ENCODE data around the gene SNAP47. TPM values are rescaled to one million over a fixed set of nuclear protein-coding genes. Genes with fewer than 3 reads are reported as not detected.

SNAP47 gene
- total and polyA plus RNA-seq, 2 of the 4 experiments (the other 2 are of a cell fraction), result 39.4 to 72.9 TPM

GRCh38 chr1:227749916-227750710 is 14.9 kb downstream of the SNAP47 start:
- Histone ChIP-seq H3K4me1 (ENCODE audit: control insufficient read depth, insufficient read depth, low read length) (peaks cover 8% of the 10 kb centered on the region), H3K23ac (ENCODE audit: low read depth, low read length) (no peak overlapping the region), H3K4me3 (ENCODE audit: insufficient read depth, low read depth, low read length) (no peak overlapping the region), H3K14ac (replicated peaks; ENCODE audit: low read depth, low read length) (no peak overlapping the region), H4K8ac (ENCODE audit: low read depth in 2 of 2, low read length in 2 of 2) (no peak overlapping the region), H3K4ac (ENCODE audit: low read depth, low read length) (no peak overlapping the region), H2BK20ac (ENCODE audit: low read depth, low read length) (no peak overlapping the region), H3K79me1 (ENCODE audit: low read depth in 1 of 2, low read length in 2 of 2) (peaks cover 31 to 85% of the 10 kb centered on the region in 2 experiments), H3K27ac (ENCODE audit: insufficient read depth, low read length) (no peak overlapping the region), H3K9me1 (ENCODE audit: insufficient read depth, low read length) (peaks cover 12% of the 10 kb centered on the region), H2AK9ac (replicated peaks; ENCODE audit: low read depth, low read length, poor library complexity) (no peak overlapping the region), H3K18ac (ENCODE audit: low read depth, low read length) (no peak overlapping the region), H4K20me1 (ENCODE audit: insufficient read depth, low read length) (peaks cover 51% of the 10 kb centered on the region), H2BK120ac (ENCODE audit: low read depth, low read length) (no peak overlapping the region), H2BK15ac (ENCODE audit: low read depth, low read length) (no peak overlapping the region), H3K4me2 (ENCODE audit: low read depth, low read length) (no peak overlapping the region), H4K91ac (ENCODE audit: insufficient read depth, low read depth, low read length) (no peak overlapping the region), H3K9me3 (ENCODE audit: control insufficient read depth, insufficient read depth, low read length) (no peaks in the 10 kb centered on the region), H3K36me3 (ENCODE audit: control insufficient read depth, insufficient read depth, low read length) (peaks cover 26% of the 10 kb centered on the region), H2AFZ (replicated peaks; ENCODE audit: low read length, poor library complexity) (no peak overlapping the region), H2AK5ac (ENCODE audit: low read depth, low read length) (no peak overlapping the region), H2BK5ac (ENCODE audit: low read depth, low read length, poor library complexity, severe bottlenecking) (no peak overlapping the region), H4K5ac (ENCODE audit: low read depth, low read length) (no peak overlapping the region), H3K27me3 (ENCODE audit: control insufficient read depth, insufficient read depth, low read length) (no peaks in the 10 kb centered on the region), H3K56ac (ENCODE audit: extremely low read depth, insufficient read depth, low read length) (no peak overlapping the region), H3K9ac (ENCODE audit: low read depth, low read length) (no peak overlapping the region)
- CTCF ChIA-PET, result interaction anchor here (0.7 kb wide), 1 partner anchor 9 kb away, joined by 3 read pairs; no protein-coding TSS in a partner anchor
- no TSS peak for BruUV-seq (replicated peaks)
- dilution Hi-C loops (cut with HindIII; ENCODE audit: low sequenced_read_pairs, unreplicated experiment), result no loop called here
- in situ Hi-C loops (cut with MboI; ENCODE audit: low sequenced_read_pairs), result no loop called here
- no peak for TF ChIP-seq NFE2L2 (IDR thresholded peaks at IDR 0.05; ENCODE audit: low read depth, low read length)
- TF ChIP-seq CHD1 (IDR thresholded peaks at IDR 0.05; ENCODE audit: low read depth, low read length), result no peak
- TF ChIP-seq RFX5 (IDR thresholded peaks at IDR 0.05; ENCODE audit: low read depth, low read length), result no peak
- TF ChIP-seq CEBPB (IDR thresholded peaks at IDR 0.05; ENCODE audit: low read depth, low read length), result no peak
- TF ChIP-seq RCOR1 (IDR thresholded peaks at IDR 0.05; ENCODE audit: insufficient replicate concordance, low read length), result no peak
- TF ChIP-seq BHLHE40 (IDR thresholded peaks at IDR 0.05; ENCODE audit: low read depth, low read length), result no peak
- no peak for TF ChIP-seq MXI1 (IDR thresholded peaks at IDR 0.05; ENCODE audit: borderline replicate concordance, low read depth, low read length)
- TF ChIP-seq FOS (IDR thresholded peaks at IDR 0.05; ENCODE audit: low read depth, low read length), result no peak
- no peak for TF ChIP-seq POLR2A (IDR thresholded peaks at IDR 0.05; ENCODE audit: low read depth, low read length)
- no peak for TF ChIP-seq SMC3 (IDR thresholded peaks at IDR 0.05; ENCODE audit: low read depth, low read length)
- no peak for TF ChIP-seq ELK1 (IDR thresholded peaks at IDR 0.05; ENCODE audit: borderline replicate concordance, low read depth, low read length)
- WGBS, 2 experiments (ENCODE audit: extremely low coverage in 2 of 2, insufficient read length in 1 of 2), result 60% methylated on average over 3 of the region's 19 CpGs; no CpG with 5 or more reads in 1 of the 2 experiments
- POLR2A ChIA-PET (ENCODE audit: unreplicated experiment), result no interaction called here
- ATAC-seq (ENCODE audit: low read depth) (no peak), DNase-seq (no peak)
- intact Hi-C loops (cut with micrococcal nuclease), result no loop called here

All from IMR-90 (cell line).